Transverse colon (tissue), 4 donors: ENCODE data around the gene CCR8. TPM values are rescaled to one million over a fixed set of nuclear protein-coding genes. Genes with fewer than 3 reads are reported as not detected.

ENCODE experiments used
- DNase-seq: peaks from one replicate; pipeline ENCODE4 v3.0.0-alpha.2; 2019
- H3K27ac ChIP-seq, 4 donors: fragments of 200-600 bp; sonication (generic); 2 replicates each; pipeline ENCODE4 v1.5.1; 2016 to 2018; ENCODE audit warnings: inconsistent platforms in 4 of 4
- H3K27me3 ChIP-seq: fragments of 200-600 bp; sonication (generic); 2 replicates; pipeline ENCODE4 v1.5.1; 2017; ENCODE audit warnings: inconsistent platforms
- H3K36me3 ChIP-seq, 4 donors: fragments of 200-600 bp; sonication (generic); 2 replicates each; pipeline ENCODE4 v1.5.1; 2017 to 2019; ENCODE audit warnings: inconsistent platforms in 4 of 4
- H3K4me1 ChIP-seq, 4 donors: fragments of 200-600 bp; sonication (generic); 2 replicates each; pipeline ENCODE4 v1.5.1; 2017 to 2020; ENCODE audit warnings: inconsistent platforms in 4 of 4
- H3K4me3 ChIP-seq, 4 donors: fragments of 200-600 bp; sonication (generic); 1 replicate in 1 of 4; 2 replicates in 3 of 4; pipeline versions ENCODE4 v1.5.1 to v1.6.1; 2017 to 2019; ENCODE audit warnings: inconsistent platforms in 4 of 4
- H3K9me3 ChIP-seq, 2 donors: fragments of 200-600 bp; sonication (generic); 2 replicates each; pipeline ENCODE4 v1.5.1; 2017 to 2019; ENCODE audit warnings: inconsistent platforms in 2 of 2
- CTCF ChIP-seq, 5 experiments: fragments of 200-600 bp in 3 of 5; fragments of 450-650 bp in 2 of 5; sonication (generic) in 3 of 5; IDR thresholded peaks; 1 replicate in 2 of 5; 2 replicates in 3 of 5; pipeline ENCODE4 v1.5.1; 2016 to 2017; ENCODE audit warnings: antibody characterized with exemption in 5 of 5, inconsistent platforms in 3 of 5, mild to moderate bottlenecking in 2 of 5, moderate library complexity in 1 of 5
- EP300 ChIP-seq: sonication (generic); formaldehyde crosslinking; IDR thresholded peaks from one replicate; pipeline ENCODE4 v1.6.1; 2017; ENCODE audit warnings: antibody characterized with exemption, low read depth
- POLR2A ChIP-seq: fragments of 450-650 bp; IDR thresholded peaks from one replicate; pipeline ENCODE4 v1.6.1; 2016; ENCODE audit warnings: antibody characterized with exemption, mild to moderate bottlenecking, moderate library complexity
- POLR2AphosphoS5 ChIP-seq, 3 donors: sonication (generic); formaldehyde crosslinking; IDR thresholded peaks; one replicate each; pipeline ENCODE4 v1.6.1; 2016; ENCODE audit warnings: antibody characterized with exemption in 3 of 3
- WGBS, 2 donors: methylation state at CpG; one replicate each; pipeline ENCODE4 v1.1.5; 2018; ENCODE audit warnings: low coverage in 1 of 2; 5-methylcytosine and 5-hydroxymethylcytosine counted together
- in situ Hi-C, 4 donors: fragments of 200-750 bp; cut with MboI; loops; one replicate each; pipeline versions ENCODE4 v1.15.0 to v1.15.1; 2017; ENCODE audit warnings: low sequenced_read_pairs in 3 of 4, low pct_ligation_motif_present in 1 of 4, low pct_unique_long_range_greater_than_20kb in 1 of 4
- intact Hi-C: fragments of 100-400 bp; cut with DNase I; formaldehyde crosslinking; loops from one replicate; pipeline ENCODE4 v1.15.1; 2023; ENCODE audit warnings: low total_unique reads
- total RNA-seq, 4 donors: library from RNA; depleted of rRNA; stranded (reverse); fragments of >200 nt; gene quantifications; one replicate each; pipeline ENCODE4 v1.1.0, GENCODE V29; 2016

CCR8 gene
- total RNA-seq, 4 donors from 2014 or later, result not detected

DNA sequence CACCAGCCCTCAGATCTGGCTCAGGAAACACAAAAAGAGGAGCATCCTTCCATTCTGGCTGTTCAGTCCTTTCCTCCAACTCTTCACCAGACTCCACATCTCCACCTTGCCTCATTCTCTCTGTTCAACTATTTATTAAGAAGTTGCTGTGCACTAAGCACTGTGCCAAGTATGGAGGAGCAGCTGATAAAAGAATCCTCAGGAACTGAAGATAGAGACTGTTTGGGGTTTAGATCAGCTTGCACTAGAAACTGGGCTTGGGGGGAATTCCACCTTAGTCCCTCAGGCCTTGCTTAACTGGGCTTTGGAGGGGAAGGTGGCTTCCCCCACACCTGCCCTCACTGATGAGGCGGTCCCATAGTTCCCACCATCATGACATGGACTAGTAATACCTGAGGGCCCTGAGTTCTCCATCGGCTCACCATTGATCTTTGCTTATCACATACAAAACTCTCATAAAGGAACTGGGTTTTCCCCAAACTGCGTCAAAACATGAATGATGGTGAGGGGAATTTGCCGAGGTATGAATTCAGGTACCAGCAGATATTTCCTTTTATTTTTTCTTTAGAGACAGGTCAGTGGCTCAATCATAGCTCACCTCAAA, 1.7 kb upstream of the CCR8 start:
- Histone ChIP-seq H3K27me3 (no peaks in the 10 kb centered on the region), H3K4me1 (no peaks in the 10 kb centered on the region), H3K36me3 (no peaks in the 10 kb centered on the region), H3K4me3 (no peak overlapping the region), H3K27ac (no peak overlapping the region), H3K9me3 (no peaks in the 10 kb centered on the region)
- in situ Hi-C loops, result no loop called here
- WGBS, 2 donors, result 80 to 100% methylated on average over 2 to 4 of the region's 4 CpGs
- DNase-seq, result no peak
- TF ChIP-seq EP300, result no peak
- intact Hi-C loops, result no loop called here

DNA sequence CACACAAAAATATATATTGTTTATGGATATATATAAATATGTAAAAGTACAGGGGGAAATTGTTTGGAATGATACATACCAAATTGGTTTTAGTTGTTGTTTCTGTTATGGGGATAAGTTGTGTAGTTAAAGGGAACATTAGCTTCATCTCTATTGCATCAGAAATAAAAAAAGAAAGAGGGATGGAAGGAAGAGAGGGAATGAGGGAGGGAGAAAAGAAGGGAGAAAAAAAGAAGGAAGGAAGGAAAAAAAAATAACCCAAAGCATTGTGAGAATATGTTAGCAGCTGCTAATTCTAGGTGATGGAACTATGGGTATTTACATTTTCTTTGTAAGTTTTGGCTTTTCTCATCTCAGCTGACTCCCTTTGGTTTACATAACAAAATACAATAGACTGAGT, 1.3 kb downstream of the CCR8 start:
- Histone ChIP-seq H3K27ac (no peak overlapping the region), H3K27me3 (no peaks in the 10 kb centered on the region), H3K4me3 (no peak overlapping the region), H3K36me3 (no peaks in the 10 kb centered on the region), H3K4me1 (no peaks in the 10 kb centered on the region), H3K9me3 (no peaks in the 10 kb centered on the region)
- intact Hi-C loops (no loop called here), in situ Hi-C loops (no loop called here)
- TF ChIP-seq CTCF (IDR thresholded peaks at IDR 0.05) (no peak), POLR2AphosphoS5 (IDR thresholded peaks at IDR 0.05) (no peak), POLR2A (no peak), EP300 (no peak)
- no peak for DNase-seq

GRCh38 chr3:39332525-39332924, 3.0 kb downstream of the CCR8 start:
- H3K27ac ChIP-seq, result no peak overlapping the region
- no peaks in the 10 kb centered on the region for H3K9me3 ChIP-seq
- no peaks in the 10 kb centered on the region for H3K4me1 ChIP-seq
- in situ Hi-C loops (no loop called here), intact Hi-C loops (no loop called here)
- H3K27me3 ChIP-seq, result no peaks in the 10 kb centered on the region
- WGBS, 2 donors, result 90% methylated on average over 4 of the region's 4 CpGs; no CpG with 5 or more reads in 1 of the 2 donors
- no peak overlapping the region for H3K4me3 ChIP-seq
- TF ChIP-seq POLR2A, result no peak
- TF ChIP-seq EP300, result no peak
- H3K36me3 ChIP-seq, result no peaks in the 10 kb centered on the region
- DNase-seq, result no peak

GRCh38 chr3:39333607-39334006, 4.1 kb downstream of the CCR8 start:
- H3K4me1 ChIP-seq, result no peaks in the 10 kb centered on the region
- no peaks in the 10 kb centered on the region for H3K27me3 ChIP-seq
- no peak for TF ChIP-seq POLR2AphosphoS5 (IDR thresholded peaks at IDR 0.05)
- no peak for TF ChIP-seq CTCF (IDR thresholded peaks at IDR 0.05)
- no peak for TF ChIP-seq POLR2A
- TF ChIP-seq EP300, result no peak
- in situ Hi-C loops (no loop called here), intact Hi-C loops (no loop called here)
- no peak overlapping the region for H3K27ac ChIP-seq
- no peak for DNase-seq
- no peaks in the 10 kb centered on the region for H3K9me3 ChIP-seq
- no peak overlapping the region for H3K4me3 ChIP-seq
- no peaks in the 10 kb centered on the region for H3K36me3 ChIP-seq

GRCh38 chr3:39334205-39334604, 4.7 kb downstream of the CCR8 start:
- Histone ChIP-seq H3K4me3 (no peak overlapping the region), H3K36me3 (no peaks in the 10 kb centered on the region), H3K4me1 (no peaks in the 10 kb centered on the region), H3K27ac (no peak overlapping the region), H3K27me3 (no peaks in the 10 kb centered on the region), H3K9me3 (no peaks in the 10 kb centered on the region)
- WGBS, 2 donors, result 86 to 94% methylated on average over 4 of the region's 4 CpGs
- intact Hi-C loops (no loop called here), in situ Hi-C loops (no loop called here)
- no peak for DNase-seq
- TF ChIP-seq POLR2A (no peak), CTCF (IDR thresholded peaks at IDR 0.05) (no peak), POLR2AphosphoS5 (IDR thresholded peaks at IDR 0.05) (no peak), EP300 (no peak)
